K562 (cell line): ENCODE data around the gene GUK1. TPM values are rescaled to one million over a fixed set of nuclear protein-coding genes. Genes with fewer than 3 reads are reported as not detected.

Source experiments
- BCLAF1 ChIP-seq, 2 experiments: fragments of 450-650 bp in 1 of 2; IDR thresholded peaks; 2 replicates each; pipeline ENCODE4 v1.6.1; 2011 to 2017; ENCODE audit warnings: low read depth in 2 of 2, antibody characterized with exemption in 1 of 2, borderline replicate concordance in 1 of 2, low read length in 1 of 2, mild to moderate bottlenecking in 1 of 2, mixed read lengths in 1 of 2; ENCODE audit not compliant: control insufficient read depth in 1 of 2
- BDP1 ChIP-seq: IDR thresholded peaks from 3 replicates; pipeline ENCODE4 v1.6.1; 2011; ENCODE audit not compliant: insufficient read length, insufficient read depth
- BRD9 ChIP-seq: fragments of 450-650 bp; IDR thresholded peaks from 2 replicates; pipeline ENCODE4 v1.6.1; 2018; ENCODE audit warnings: low read depth; ENCODE audit not compliant: partially characterized antibody
- HINFP ChIP-seq: fragments of 450-650 bp; conservative IDR thresholded peaks from 2 replicates; pipeline ENCODE4 v1.6.1; 2016; ENCODE audit warnings: missing genetic modification characterization, low read depth, mild to moderate bottlenecking, control low read depth, missing compliant biosample characterization
- HMGXB4 ChIP-seq: sonication (generic); formaldehyde crosslinking; IDR thresholded peaks from 2 replicates; pipeline ENCODE4 v1.8.1; 2023; ENCODE audit warnings: mild to moderate bottlenecking, missing genetic modification reagents
- IRF2 ChIP-seq: sonication (generic); formaldehyde crosslinking; IDR thresholded peaks from 2 replicates; pipeline ENCODE4 v1.8.1; 2022; ENCODE audit warnings: mild to moderate bottlenecking, missing genetic modification reagents
- IRF9 ChIP-seq: fragments of 450-650 bp; IDR thresholded peaks from 2 replicates; pipeline ENCODE4 v1.6.1; 2016; ENCODE audit warnings: missing biosample characterization, missing genetic modification characterization
- MEF2D ChIP-seq: conservative IDR thresholded peaks from 2 replicates; pipeline ENCODE4 v1.6.1; 2016; ENCODE audit warnings: low read depth, missing genetic modification characterization, missing compliant biosample characterization
- RFX5 ChIP-seq: IDR thresholded peaks from 2 replicates; pipeline ENCODE4 v1.6.1; 2011; ENCODE audit warnings: low read depth, mild to moderate bottlenecking, improper control_type of control experiment, low read length
- SAFB2 ChIP-seq: fragments of 200-400 bp; formaldehyde crosslinking; IDR thresholded peaks from 2 replicates; pipeline ENCODE4 v1.6.1; 2018; ENCODE audit warnings: borderline replicate concordance, low read length, low read depth, moderate library complexity; ENCODE audit not compliant: severe bottlenecking
- TGIF2 ChIP-seq: sonication (generic); formaldehyde crosslinking; IDR thresholded peaks from 2 replicates; pipeline ENCODE4 v1.8.1; 2022; ENCODE audit warnings: mild to moderate bottlenecking, missing genetic modification reagents, moderate library complexity
- UBTF ChIP-seq, 2 experiments: IDR thresholded peaks; 2 replicates each; pipeline ENCODE4 v1.6.1; 2012; ENCODE audit warnings: improper control_type of control experiment in 2 of 2, low read depth in 2 of 2, low read length in 2 of 2, borderline replicate concordance in 1 of 2
- ZC3H11A ChIP-seq: IDR thresholded peaks from 2 replicates; pipeline ENCODE4 v1.6.1; 2012; ENCODE audit warnings: low read depth, low read length, improper control_type of control experiment
- ZFP1 ChIP-seq: fragments of 450-650 bp; formaldehyde crosslinking; IDR thresholded peaks from 2 replicates; pipeline ENCODE4 v1.4.0; 2020; ENCODE audit warnings: mild to moderate bottlenecking, mixed read lengths
- ZNF23 ChIP-seq: fragments of 250-450 bp; sonication (Bioruptor Pico); IDR thresholded peaks from 2 replicates; pipeline ENCODE4 v1.4.0; 2020; ENCODE audit warnings: mild to moderate bottlenecking
- ZNF3 ChIP-seq: fragments of 250-450 bp; sonication (Bioruptor Pico); IDR thresholded peaks from 2 replicates; pipeline ENCODE4 v1.5.0; 2021; ENCODE audit warnings: mild to moderate bottlenecking, moderate library complexity
- ZNF384 ChIP-seq: IDR thresholded peaks from 2 replicates; pipeline ENCODE4 v1.6.1; 2012; ENCODE audit warnings: low read depth, low read length, improper control_type of control experiment
- polyA plus RNA-seq, 8 experiments: library from polyadenylated mRNA; depleted of rRNA in 4 of 8; stranded (reverse) in 5 of 8; unstranded in 3 of 8; fragments of >200 nt; fragmentation: Nextera tagmentation in 2 of 8; fragmentation: Illumina TruSeq in 1 of 8; extraction: Ambion mirVana in 2 of 8; extraction: Trizol in 1 of 8; gene quantifications; 2 replicates each; pipeline versions ENCODE4 v1.2.1 to v1.2.3, GENCODE V29; 2011 to 2014; ENCODE audit warnings: inconsistent platforms in 1 of 8, missing spikeins in 1 of 8
- total RNA-seq, 7 experiments: library from RNA; depleted of rRNA in 6 of 7; stranded (reverse); fragments of >200 nt in 6 of 7; fragmentation: Illumina TruSeq in 2 of 7; extraction: Trizol in 2 of 7; gene quantifications; 2 replicates each; pipeline versions ENCODE4 v1.2.1 to v1.2.3, GENCODE V29; 2011 to 2021; ENCODE audit warnings: low replicate concordance in 1 of 7

Gene GUK1
- total and polyA plus RNA-seq, 9 of the 15 experiments (the other 6 are each of a cell fraction or from before 2014, with no cell fraction given): 7.0 to 331 (median 132) TPM

GRCh38 chr1:228165372-228166169 lies 25.5 kb downstream of the GUK1 start, which contains the start of gene IBA57 (continued):
- TF ChIP-seq SAFB2 (no peak), ZNF384 (no peak), BRD9 (no peak), IRF9 (tag) (no peak), HMGXB4 (CRISPR knock-in tag) (peak; percentile 96), RFX5 (no peak), ZNF23 (CRISPR knock-in tag) (no peak), ZNF3 (CRISPR knock-in tag) (no peak), HINFP (no peak), UBTF (IDR thresholded peaks at IDR 0.05; ENCODE audit: borderline replicate concordance in 1 of 2, low read depth in 2 of 2, low read length in 2 of 2) (no peak), BDP1 (no peak), BCLAF1 (IDR thresholded peaks at IDR 0.05; ENCODE audit: borderline replicate concordance in 1 of 2, control insufficient read depth in 1 of 2, low read depth in 2 of 2, low read length in 1 of 2) (peak in 1 of 2 experiments; percentile 92; a peak in 2 of 4 replicates), ZC3H11A (no peak), MEF2D (no peak), ZFP1 (no peak), TGIF2 (CRISPR knock-in tag) (no peak), IRF2 (CRISPR knock-in tag) (no peak)
